SK-N-SH (cell line): Measurements from ENCODE around the gene ME2. TPM values are rescaled to one million over a fixed set of nuclear protein-coding genes. Genes with fewer than 3 reads are reported as not detected.

ENCODE experiments used
- CTCF ChIA-PET: fragments of 300-600, 350-600 bp; formaldehyde crosslinking; extraction: SDS; loops from one replicate; lab custom pipeline; 2021; lab: Yijun Ruan, JAX
- POLR2A ChIA-PET: fragments of 350-600 bp; sonication (Branson Sonifier 250); formaldehyde crosslinking; extraction: SDS; loops from one replicate; lab custom pipeline; 2020; ENCODE audit warnings: antibody characterized with exemption, inconsistent platforms; lab: Yijun Ruan, JAX
- DNase-seq: peaks from one replicate; pipeline ENCODE4 v3.0.0; 2012
- H2AFZ ChIP-seq: fragments of 200-600 bp; sonication (generic); 2 replicates; pipeline ENCODE4 v1.8.1; 2016; ENCODE audit warnings: antibody characterized with exemption, mild to moderate bottlenecking, low read depth
- H3F3A ChIP-seq: fragments of 200-600 bp; sonication (generic); replicated peaks from 2 replicates; pipeline ENCODE3; 2016; ENCODE audit warnings: antibody characterized with exemption, mild to moderate bottlenecking; ENCODE audit not compliant: insufficient read depth
- H3K27ac ChIP-seq, 2 experiments: fragments of 200-500 bp in 1 of 2; fragments of 200-600 bp in 1 of 2; sonication (Bioruptor generic) in 1 of 2; sonication (generic), shearing (Covaris generic) in 1 of 2; 2 replicates each; pipeline versions ENCODE4 v1.5.1 to v1.6.1; 2014 to 2016; ENCODE audit warnings: low read depth in 2 of 2, inconsistent platforms in 1 of 2, low read length in 1 of 2, mild to moderate bottlenecking in 1 of 2, mixed read lengths in 1 of 2
- H3K27me3 ChIP-seq: fragments of 200-600 bp; sonication (generic), shearing (Covaris generic); 2 replicates; pipeline ENCODE4 v1.6.1; 2016; ENCODE audit warnings: mixed run types; ENCODE audit not compliant: insufficient read depth
- H3K36me3 ChIP-seq, 2 experiments: fragments of 200-500 bp in 1 of 2; fragments of 200-600 bp in 1 of 2; sonication (Bioruptor generic) in 1 of 2; sonication (generic) in 1 of 2; replicated peaks in 1 of 2; 2 replicates each; pipeline versions ENCODE3 to v1.5.1; 2014 to 2016; ENCODE audit warnings: low read length in 1 of 2, mild to moderate bottlenecking in 1 of 2; ENCODE audit not compliant: insufficient read depth in 2 of 2, control insufficient read depth in 1 of 2
- H3K4me1 ChIP-seq, 2 experiments: fragments of 200-500 bp in 1 of 2; fragments of 200-600 bp in 1 of 2; sonication (Bioruptor generic) in 1 of 2; sonication (generic), shearing (Covaris generic) in 1 of 2; 2 replicates each; pipeline versions ENCODE4 v1.5.1 to v1.6.1; 2014 to 2016; ENCODE audit warnings: low read depth in 1 of 2, low read length in 1 of 2, mixed run types in 1 of 2; ENCODE audit not compliant: insufficient read depth in 2 of 2, control insufficient read depth in 1 of 2
- H3K4me2 ChIP-seq: fragments of 200-600 bp; sonication (generic), shearing (Covaris generic); 2 replicates; pipeline ENCODE4 v1.6.1; 2017; ENCODE audit warnings: mixed run types
- H3K4me3 ChIP-seq, 2 experiments: fragments of 200-500 bp in 1 of 2; fragments of 200-600 bp in 1 of 2; sonication (Bioruptor generic) in 1 of 2; sonication (generic), shearing (Covaris generic) in 1 of 2; 2 replicates each; pipeline versions ENCODE4 v1.5.1 to v1.8.1; 2014 to 2016; ENCODE audit warnings: low read depth in 2 of 2, inconsistent platforms in 1 of 2, low read length in 1 of 2, mild to moderate bottlenecking in 1 of 2, mixed read lengths in 1 of 2, moderate library complexity in 1 of 2
- H3K79me2 ChIP-seq: fragments of 200-600 bp; sonication (generic); 2 replicates; pipeline ENCODE4 v1.8.1; 2017; ENCODE audit warnings: mild to moderate bottlenecking; ENCODE audit not compliant: insufficient read depth
- H3K9ac ChIP-seq: fragments of 200-600 bp; sonication (generic); 2 replicates; pipeline ENCODE4 v1.6.1; 2017; ENCODE audit warnings: mixed run types
- H3K9me2 ChIP-seq: fragments of 200-600 bp; sonication (generic); 2 replicates; pipeline ENCODE4 v1.6.1; 2017; ENCODE audit warnings: mixed run types
- H3K9me3 ChIP-seq: fragments of 200-600 bp; sonication (generic); 2 replicates; pipeline ENCODE4 v1.6.1; 2017; ENCODE audit warnings: mixed run types, mild to moderate bottlenecking, moderate library complexity
- H4K20me1 ChIP-seq: fragments of 200-600 bp; sonication (generic); 2 replicates; pipeline ENCODE4 v1.6.1; 2017; ENCODE audit warnings: mild to moderate bottlenecking, mixed run types; ENCODE audit not compliant: insufficient read depth
- CHD2 ChIP-seq: fragments of 150-350 bp; IDR thresholded peaks from 2 replicates; pipeline ENCODE4 v1.6.1; 2018; ENCODE audit warnings: low read length; ENCODE audit not compliant: partially characterized antibody
- EZH2phosphoT487 ChIP-seq: fragments of 200-600 bp; sonication (generic); IDR thresholded peaks from 2 replicates; pipeline ENCODE4 v1.6.1; 2017; ENCODE audit warnings: low read depth, mixed run types, mild to moderate bottlenecking, antibody characterized with exemption, moderate library complexity, borderline replicate concordance
- FOXJ3 ChIP-seq: sonication (generic); formaldehyde crosslinking; IDR thresholded peaks from 2 replicates; pipeline ENCODE4 v1.5.1; 2020; ENCODE audit warnings: mild to moderate bottlenecking, missing genetic modification reagents
- FOXM1 ChIP-seq: IDR thresholded peaks from 2 replicates; pipeline ENCODE4 v1.4.0; 2012; ENCODE audit warnings: low read depth, mild to moderate bottlenecking
- GABPA ChIP-seq: IDR thresholded peaks from 2 replicates; pipeline ENCODE4 v1.4.0; 2012; ENCODE audit warnings: low read depth, mild to moderate bottlenecking
- GATA2 ChIP-seq: sonication (generic); formaldehyde crosslinking; IDR thresholded peaks from 2 replicates; pipeline ENCODE4 v1.5.0; 2020; ENCODE audit warnings: mild to moderate bottlenecking, missing genetic modification reagents
- JUND ChIP-seq: IDR thresholded peaks from 2 replicates; pipeline ENCODE4 v1.4.0; 2012
- MXI1 ChIP-seq: IDR thresholded peaks from 2 replicates; pipeline ENCODE4 v1.6.1; 2012; ENCODE audit warnings: mild to moderate bottlenecking, low read depth, low read length, improper control_type of control experiment
- POLR2AphosphoS5 ChIP-seq: IDR thresholded peaks from 2 replicates; pipeline ENCODE4 v1.6.1; 2012; ENCODE audit warnings: low read depth, low read length
- RAD21 ChIP-seq: IDR thresholded peaks from 2 replicates; pipeline ENCODE4 v1.6.1; 2012; ENCODE audit warnings: mild to moderate bottlenecking, low read length
- TAF1 ChIP-seq: IDR thresholded peaks from 2 replicates; pipeline ENCODE4 v1.6.1; 2012; ENCODE audit warnings: low read depth, mild to moderate bottlenecking, low read length, moderate library complexity, borderline replicate concordance
- WGBS: methylation state at CpG from one replicate; pipeline ENCODE4 v1.1.6; 2017; ENCODE audit warnings: low lambda C conversion rate; 5-methylcytosine and 5-hydroxymethylcytosine counted together
- polyA plus RNA-seq, 3 experiments: library from polyadenylated mRNA; depleted of rRNA; stranded (reverse); fragments of >200 nt; gene quantifications; 2 replicates each; pipeline ENCODE4 v1.2.3, GENCODE V29; 2012
- TF ChIP-seq, protein P1 (sequence below): fragments of 200-600 bp; sonication (generic); IDR thresholded peaks from 2 replicates; pipeline ENCODE4 v1.6.1; 2017; ENCODE audit warnings: antibody characterized with exemption, mild to moderate bottlenecking, moderate library complexity
- TF ChIP-seq, protein P2 (sequence below): fragments of 150-350 bp; IDR thresholded peaks from 2 replicates; pipeline ENCODE4 v1.6.1; 2017; ENCODE audit warnings: antibody characterized with exemption, low read length, low read depth, borderline replicate concordance
- TF ChIP-seq, protein P3 (sequence below): IDR thresholded peaks from 2 replicates; pipeline ENCODE4 v1.4.0; 2012; ENCODE audit warnings: low read depth
- TF ChIP-seq, protein P4 (sequence below): IDR thresholded peaks from 2 replicates; pipeline ENCODE4; 2012
- TF ChIP-seq, protein P5 (sequence below): IDR thresholded peaks from 2 replicates; pipeline ENCODE4 v1.4.0; 2012; ENCODE audit warnings: low read depth, borderline replicate concordance
- TF ChIP-seq, protein P6 (sequence below): IDR thresholded peaks from 2 replicates; pipeline ENCODE4 v1.4.0; 2012; ENCODE audit warnings: low read depth, borderline replicate concordance

ME2 gene
- polyA plus RNA-seq, 1 of the 3 experiments (the other 2 are of a cell fraction): 35.1 TPM

DNA sequence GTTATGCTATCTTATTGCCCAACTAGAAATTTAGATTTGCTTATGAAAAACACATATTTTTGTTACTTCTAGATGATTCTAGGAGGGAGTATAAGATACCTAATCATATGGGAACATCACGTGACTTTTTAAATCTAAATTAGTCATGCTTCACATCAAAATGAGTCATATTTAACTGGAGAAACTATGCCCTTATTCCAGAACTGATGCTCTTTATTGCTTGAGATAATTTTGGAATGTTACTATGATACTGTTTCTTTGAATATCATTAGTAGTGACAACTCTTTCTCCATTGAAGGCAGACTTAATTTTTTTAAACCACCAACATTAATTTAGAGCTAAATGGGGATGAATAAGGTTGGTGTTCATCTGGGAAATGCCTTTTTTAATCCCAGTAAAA, 69.0 kb downstream of the ME2 start (continued):
- TF ChIP-seq GABPA (no peak), CHD2 (no peak), RAD21 (no peak), TAF1 (no peak)

DNA sequence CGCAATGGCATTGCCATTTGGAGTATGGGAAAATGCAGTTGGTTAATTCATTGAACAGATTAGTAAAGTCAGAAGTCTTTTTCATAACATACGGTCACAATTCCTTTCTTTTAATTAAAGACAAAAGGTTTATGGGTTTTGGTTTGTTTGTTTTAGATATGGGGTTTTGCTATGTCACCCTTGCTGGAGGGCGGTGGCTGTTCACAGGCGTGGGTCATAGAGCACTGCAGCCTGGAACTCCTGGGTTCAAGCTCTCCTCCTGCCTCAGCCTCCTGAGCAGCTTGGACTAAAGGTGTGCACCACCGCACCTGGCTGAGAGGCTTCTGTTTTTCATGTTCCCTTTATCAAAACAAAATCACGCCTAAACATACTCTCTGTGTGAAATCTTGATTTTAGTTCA, 70.3 kb downstream of the ME2 start:
- no peaks in the 10 kb centered on the region for H3K9me3 ChIP-seq
- no peaks in the 10 kb centered on the region for H3K27me3 ChIP-seq
- no peaks in the 10 kb centered on the region for H4K20me1 ChIP-seq
- WGBS: 97% methylated on average over 6 of the region's 6 CpGs
- H3K36me3 ChIP-seq: peaks cover 6 to 14% of the 10 kb centered on the region in 2 experiments
- no peak overlapping the region for H3K9ac ChIP-seq
- ChIA-PET POLR2A (no interaction called here), CTCF (no interaction called here)
- H3F3A ChIP-seq: peaks cover 10% of the 10 kb centered on the region
- no peak for DNase-seq
- no peak for TF ChIP-seq MXI1
- no peak for TF ChIP-seq FOXJ3 (CRISPR knock-in tag)
- TF ChIP-seq EZH2phosphoT487: no peak
- TF ChIP-seq, protein P1, sequence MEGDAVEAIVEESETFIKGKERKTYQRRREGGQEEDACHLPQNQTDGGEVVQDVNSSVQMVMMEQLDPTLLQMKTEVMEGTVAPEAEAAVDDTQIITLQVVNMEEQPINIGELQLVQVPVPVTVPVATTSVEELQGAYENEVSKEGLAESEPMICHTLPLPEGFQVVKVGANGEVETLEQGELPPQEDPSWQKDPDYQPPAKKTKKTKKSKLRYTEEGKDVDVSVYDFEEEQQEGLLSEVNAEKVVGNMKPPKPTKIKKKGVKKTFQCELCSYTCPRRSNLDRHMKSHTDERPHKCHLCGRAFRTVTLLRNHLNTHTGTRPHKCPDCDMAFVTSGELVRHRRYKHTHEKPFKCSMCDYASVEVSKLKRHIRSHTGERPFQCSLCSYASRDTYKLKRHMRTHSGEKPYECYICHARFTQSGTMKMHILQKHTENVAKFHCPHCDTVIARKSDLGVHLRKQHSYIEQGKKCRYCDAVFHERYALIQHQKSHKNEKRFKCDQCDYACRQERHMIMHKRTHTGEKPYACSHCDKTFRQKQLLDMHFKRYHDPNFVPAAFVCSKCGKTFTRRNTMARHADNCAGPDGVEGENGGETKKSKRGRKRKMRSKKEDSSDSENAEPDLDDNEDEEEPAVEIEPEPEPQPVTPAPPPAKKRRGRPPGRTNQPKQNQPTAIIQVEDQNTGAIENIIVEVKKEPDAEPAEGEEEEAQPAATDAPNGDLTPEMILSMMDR: no peak
- TF ChIP-seq, protein P2, sequence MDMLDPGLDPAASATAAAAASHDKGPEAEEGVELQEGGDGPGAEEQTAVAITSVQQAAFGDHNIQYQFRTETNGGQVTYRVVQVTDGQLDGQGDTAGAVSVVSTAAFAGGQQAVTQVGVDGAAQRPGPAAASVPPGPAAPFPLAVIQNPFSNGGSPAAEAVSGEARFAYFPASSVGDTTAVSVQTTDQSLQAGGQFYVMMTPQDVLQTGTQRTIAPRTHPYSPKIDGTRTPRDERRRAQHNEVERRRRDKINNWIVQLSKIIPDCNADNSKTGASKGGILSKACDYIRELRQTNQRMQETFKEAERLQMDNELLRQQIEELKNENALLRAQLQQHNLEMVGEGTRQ: no peak
- TF ChIP-seq POLR2AphosphoS5: no peak
- TF ChIP-seq, protein P3, sequence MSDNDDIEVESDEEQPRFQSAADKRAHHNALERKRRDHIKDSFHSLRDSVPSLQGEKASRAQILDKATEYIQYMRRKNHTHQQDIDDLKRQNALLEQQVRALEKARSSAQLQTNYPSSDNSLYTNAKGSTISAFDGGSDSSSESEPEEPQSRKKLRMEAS: no peak
- TF ChIP-seq, protein P4, sequence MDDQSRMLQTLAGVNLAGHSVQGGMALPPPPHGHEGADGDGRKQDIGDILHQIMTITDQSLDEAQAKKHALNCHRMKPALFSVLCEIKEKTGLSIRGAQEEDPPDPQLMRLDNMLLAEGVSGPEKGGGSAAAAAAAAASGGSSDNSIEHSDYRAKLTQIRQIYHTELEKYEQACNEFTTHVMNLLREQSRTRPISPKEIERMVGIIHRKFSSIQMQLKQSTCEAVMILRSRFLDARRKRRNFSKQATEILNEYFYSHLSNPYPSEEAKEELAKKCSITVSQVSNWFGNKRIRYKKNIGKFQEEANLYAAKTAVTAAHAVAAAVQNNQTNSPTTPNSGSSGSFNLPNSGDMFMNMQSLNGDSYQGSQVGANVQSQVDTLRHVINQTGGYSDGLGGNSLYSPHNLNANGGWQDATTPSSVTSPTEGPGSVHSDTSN: no peak
- TF ChIP-seq, protein P5, sequence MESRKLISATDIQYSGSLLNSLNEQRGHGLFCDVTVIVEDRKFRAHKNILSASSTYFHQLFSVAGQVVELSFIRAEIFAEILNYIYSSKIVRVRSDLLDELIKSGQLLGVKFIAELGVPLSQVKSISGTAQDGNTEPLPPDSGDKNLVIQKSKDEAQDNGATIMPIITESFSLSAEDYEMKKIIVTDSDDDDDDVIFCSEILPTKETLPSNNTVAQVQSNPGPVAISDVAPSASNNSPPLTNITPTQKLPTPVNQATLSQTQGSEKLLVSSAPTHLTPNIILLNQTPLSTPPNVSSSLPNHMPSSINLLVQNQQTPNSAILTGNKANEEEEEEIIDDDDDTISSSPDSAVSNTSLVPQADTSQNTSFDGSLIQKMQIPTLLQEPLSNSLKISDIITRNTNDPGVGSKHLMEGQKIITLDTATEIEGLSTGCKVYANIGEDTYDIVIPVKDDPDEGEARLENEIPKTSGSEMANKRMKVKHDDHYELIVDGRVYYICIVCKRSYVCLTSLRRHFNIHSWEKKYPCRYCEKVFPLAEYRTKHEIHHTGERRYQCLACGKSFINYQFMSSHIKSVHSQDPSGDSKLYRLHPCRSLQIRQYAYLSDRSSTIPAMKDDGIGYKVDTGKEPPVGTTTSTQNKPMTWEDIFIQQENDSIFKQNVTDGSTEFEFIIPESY: no peak
- TF ChIP-seq GATA2 (CRISPR knock-in tag): no peak
- TF ChIP-seq, protein P6, sequence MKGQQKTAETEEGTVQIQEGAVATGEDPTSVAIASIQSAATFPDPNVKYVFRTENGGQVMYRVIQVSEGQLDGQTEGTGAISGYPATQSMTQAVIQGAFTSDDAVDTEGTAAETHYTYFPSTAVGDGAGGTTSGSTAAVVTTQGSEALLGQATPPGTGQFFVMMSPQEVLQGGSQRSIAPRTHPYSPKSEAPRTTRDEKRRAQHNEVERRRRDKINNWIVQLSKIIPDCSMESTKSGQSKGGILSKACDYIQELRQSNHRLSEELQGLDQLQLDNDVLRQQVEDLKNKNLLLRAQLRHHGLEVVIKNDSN: no peak
- no peak for TF ChIP-seq FOXM1
- TF ChIP-seq JUND: no peak
- H2AFZ ChIP-seq: no peak overlapping the region
- no peaks in the 10 kb centered on the region for H3K79me2 ChIP-seq
- no peak overlapping the region for H3K4me3 ChIP-seq
- H3K27ac ChIP-seq: no peak overlapping the region
- H3K9me2 ChIP-seq: no peaks in the 10 kb centered on the region
- no peaks in the 10 kb centered on the region for H3K4me1 ChIP-seq
- H3K4me2 ChIP-seq: no peak overlapping the region
